AG08395 (cell line): ENCODE data around the gene E2F8.

Source experiments
- DNase-seq: peaks from one replicate; pipeline ENCODE4 v3.0.0; 2012; ENCODE audit warnings: mixed read lengths, low spot score

E2F8 gene

GRCh38 chr11:19252394-19253152 is 11.8 kb upstream of the E2F8 start:
- no peak for DNase-seq

- no peak for DNase-seq
These were observed 10.8 kb upstream of the E2F8 start for GRCh38 chr11:19251577-19251976.

GRCh38 chr11:19246816-19247215 is 6.1 kb upstream of the E2F8 start:
- no peak for DNase-seq

GRCh38 chr11:19245351-19245750 is 4.6 kb upstream of the E2F8 start:
- DNase-seq = no peak

- DNase-seq = peak; percentile 3
These were observed 3.9 kb upstream of the E2F8 start for GRCh38 chr11:19244621-19245020.

GRCh38 chr11:19244084-19244483 is 3.3 kb upstream of the E2F8 start:
- DNase-seq = peak; percentile 10

- no peak for DNase-seq
These were observed 2.9 kb upstream of the E2F8 start for GRCh38 chr11:19243613-19244012.

GRCh38 chr11:19243143-19243542 is 2.4 kb upstream of the E2F8 start:
- no peak for DNase-seq

GRCh38 chr11:19242179-19242932 is 1.6 kb upstream of the E2F8 start:
- DNase-seq = peak; percentile 29

- peak; percentile 47 for DNase-seq
These were observed 774 bp upstream of the E2F8 start for GRCh38 chr11:19241260-19242178.

GRCh38 chr11:19239039-19239438 is 1.7 kb downstream of the E2F8 start:
- no peak for DNase-seq

GRCh38 chr11:19237813-19238212 is 2.9 kb downstream of the E2F8 start:
- DNase-seq = no peak

GRCh38 chr11:19237381-19237780 is 3.4 kb downstream of the E2F8 start:
- no peak for DNase-seq

- no peak for DNase-seq
These were observed 6.4 kb downstream of the E2F8 start for GRCh38 chr11:19234231-19234817.

GRCh38 chr11:19232910-19233503 is 7.7 kb downstream of the E2F8 start:
- DNase-seq = peak; percentile 78

GRCh38 chr11:19229671-19230070 is 11.1 kb downstream of the E2F8 start:
- no peak for DNase-seq

- no peak for DNase-seq
These were observed 11.8 kb downstream of the E2F8 start for GRCh38 chr11:19228968-19229367.

- DNase-seq = no peak
These were observed 14.2 kb downstream of the E2F8 start for GRCh38 chr11:19226378-19227195.

GRCh38 chr11:19225581-19225980 is 15.2 kb downstream of the E2F8 start:
- DNase-seq = no peak

GRCh38 chr11:19225123-19225522 is 15.6 kb downstream of the E2F8 start:
- DNase-seq = no peak
